Activated naive CD4-positive, alpha-beta T cell treated with anti-CD3 and anti-CD28 coated beads, Interleukin-2, amount 50 U/mL, for 16 hours (primary cell): ENCODE results near the gene OR2AJ1.

Experiments
- DNase-seq: peaks from one replicate; pipeline ENCODE4 v3.0.0-alpha.2; 2020

Gene OR2AJ1

DNA sequence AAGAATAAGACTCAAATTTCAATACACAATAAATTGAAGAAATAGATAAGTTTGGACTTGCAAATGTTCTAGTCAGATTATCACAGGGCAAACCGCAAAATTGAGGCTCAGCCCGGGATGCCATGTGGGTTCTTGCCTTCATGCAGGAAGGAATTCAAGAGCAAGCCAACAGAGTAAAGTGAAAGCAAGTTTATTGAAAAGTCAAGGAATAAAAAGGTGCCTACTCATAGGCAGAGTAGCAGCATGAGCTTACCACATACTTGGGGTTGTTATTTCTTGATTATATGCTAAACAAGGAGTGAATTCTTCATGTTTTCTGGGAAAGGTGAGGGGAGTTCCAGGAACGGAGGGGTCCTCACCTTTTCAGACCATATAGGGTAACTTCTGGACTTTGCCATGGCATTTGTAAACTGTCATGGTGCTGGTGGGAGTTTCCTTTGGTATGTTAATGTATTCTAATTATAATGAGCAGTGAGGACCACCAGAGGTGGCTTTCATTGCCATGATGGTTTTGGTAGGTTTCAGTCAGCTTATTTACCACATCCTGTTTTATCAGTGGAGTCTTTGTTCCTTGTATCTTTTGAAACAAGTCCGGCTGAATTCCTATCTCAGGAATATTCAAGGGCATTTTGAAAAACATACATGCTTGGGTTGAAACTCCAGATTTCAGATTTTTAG is 38.4 kb downstream of the OR2AJ1 start:
- no peak for DNase-seq

DNA sequence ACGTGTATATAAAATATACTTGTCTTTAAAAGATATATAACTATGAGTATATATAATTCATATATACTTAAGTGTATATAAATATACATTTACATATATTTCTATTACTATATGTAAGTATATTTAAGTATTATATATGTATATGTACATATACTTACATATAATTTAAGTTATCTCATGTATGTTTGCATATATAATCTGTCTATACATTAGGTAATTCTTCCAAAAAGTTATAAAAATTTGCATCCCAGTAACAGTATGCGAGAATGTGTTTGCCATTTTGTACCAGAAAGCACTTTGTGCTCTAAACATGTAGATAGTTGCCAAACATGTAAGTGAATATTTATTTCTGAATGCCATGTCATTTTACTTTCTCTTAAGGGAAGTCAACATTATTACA is 40.2 kb downstream of the OR2AJ1 start, which contains the start of gene OR2AK2:
Gene OR2AK2, plus strand, starts transcription at position 301 of the 400 bp plus-strand sequence. CDS start 144 bp downstream, outside the sequence.
- DNase-seq = no peak

DNA sequence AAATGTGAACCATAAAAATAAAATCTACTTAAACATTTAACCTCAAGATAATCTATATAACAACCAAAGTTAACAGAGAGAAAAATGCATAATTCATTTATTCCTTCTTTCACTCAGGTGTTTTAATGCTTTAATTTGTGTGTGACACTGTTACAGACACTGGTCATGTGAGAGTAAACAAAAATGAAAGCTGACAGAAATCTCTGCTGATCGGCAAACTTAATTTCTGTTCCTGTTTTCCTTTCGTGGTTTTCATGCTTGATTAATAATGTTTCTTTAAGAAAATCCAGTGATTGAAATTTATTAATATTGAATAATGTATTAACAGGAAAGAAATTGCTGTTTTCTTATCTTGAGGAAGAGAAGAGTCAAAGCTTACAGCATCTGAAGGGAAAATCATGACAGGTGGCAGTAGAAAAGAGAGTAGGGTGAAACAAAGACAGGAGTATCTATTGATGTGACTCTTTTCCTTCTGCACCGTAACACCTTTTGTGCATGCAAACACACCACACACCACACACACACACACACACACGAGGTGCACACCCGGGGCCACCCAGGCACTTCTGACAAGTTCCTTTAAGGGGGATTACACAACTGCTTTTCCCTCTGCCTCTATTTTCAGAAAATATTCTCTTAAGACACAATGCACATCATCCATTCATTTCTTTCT is 42.0 kb downstream of the OR2AJ1 start:
- DNase-seq = no peak
